GM21390 (cell line): ENCODE data around the gene IL2RG.

Experiments used
- ATAC-seq: cut with Tn5 transposase; IDR thresholded peaks from one replicate; pipeline ENCODE4 v1.9.1; 2021; ENCODE audit not compliant: unreplicated experiment

IL2RG gene

GRCh38 chrX:71109051-71109450 lies 2.3 kb downstream of the IL2RG start:
- no peak for ATAC-seq

- no peak for ATAC-seq
Observed at GRCh38 chrX:71107762-71108360, 3.5 kb downstream of the IL2RG start.

- ATAC-seq, result no peak
Observed at GRCh38 chrX:71107245-71107644, 4.1 kb downstream of the IL2RG start.

GRCh38 chrX:71106427-71106826 lies 5.0 kb downstream of the IL2RG start, which contains the start of gene CXorf65:
Gene CXorf65 (minus strand): TSS chrX:71106740. CDS start chrX:71106556, 184 bp downstream.
- no peak for ATAC-seq

- no peak for ATAC-seq
Observed at GRCh38 chrX:71105628-71106027, 5.7 kb downstream of the IL2RG start.

- ATAC-seq, result no peak
Observed at GRCh38 chrX:71103110-71103983, 8.0 kb downstream of the IL2RG start.

GRCh38 chrX:71102292-71102691 lies 9.1 kb downstream of the IL2RG start:
- ATAC-seq, result no peak

GRCh38 chrX:71100581-71101505 lies 10.5 kb downstream of the IL2RG start:
- no peak for ATAC-seq

GRCh38 chrX:71099736-71100135 lies 11.6 kb downstream of the IL2RG start:
- ATAC-seq, result no peak

- no peak for ATAC-seq
Observed at GRCh38 chrX:71098951-71099506, 12.3 kb downstream of the IL2RG start.

GRCh38 chrX:71098302-71098701 lies 13.1 kb downstream of the IL2RG start:
- no peak for ATAC-seq

GRCh38 chrX:71096760-71097032 lies 14.7 kb downstream of the IL2RG start:
- no peak for ATAC-seq

- peak; percentile 8 for ATAC-seq
Observed at GRCh38 chrX:71095981-71096759, 15.2 kb downstream of the IL2RG start.

GRCh38 chrX:71095555-71095980 lies 15.8 kb downstream of the IL2RG start, which contains the start of gene FOXO4:
Gene FOXO4 (plus strand): TSS chrX:71095851. CDS start chrX:71096529, 678 bp downstream.
- ATAC-seq, result peak; percentile 91

GRCh38 chrX:71095033-71095432 lies 16.3 kb downstream of the IL2RG start:
- no peak for ATAC-seq

- ATAC-seq, result no peak
Observed at GRCh38 chrX:71091263-71091662, 20.1 kb downstream of the IL2RG start.

GRCh38 chrX:71085900-71086299 lies 25.5 kb downstream of the IL2RG start:
- ATAC-seq, result no peak

- ATAC-seq, result no peak
Observed at GRCh38 chrX:71082822-71083221, 28.6 kb downstream of the IL2RG start.

- no peak for ATAC-seq
Observed at GRCh38 chrX:71082124-71082647, 29.2 kb downstream of the IL2RG start.
